ENCODE results near the gene PYROXD2.

PYROXD2 gene

GRCh38 chr10:98457721-98458120 is 42.7 kb upstream of the PYROXD2 start:
- no peaks in the 10 kb centered on the region for H3K4me1 ChIP-seq (ENCODE audit: control insufficient read depth, low read length)
- peaks cover 12% of the 10 kb centered on the region for H3K27me3 ChIP-seq (ENCODE audit: control insufficient read depth, low read length)
- no peaks in the 10 kb centered on the region for H3K79me2 ChIP-seq (ENCODE audit: control insufficient read depth, low read length)
- no peaks in the 10 kb centered on the region for H4K20me1 ChIP-seq (ENCODE audit: control insufficient read depth, insufficient read depth, low read depth, low read length)
- no peak overlapping the region for H3K4me2 ChIP-seq (ENCODE audit: low read length)
- H3K4me3 ChIP-seq (ENCODE audit: low read length), result no peak overlapping the region
- no peaks in the 10 kb centered on the region for H3F3A ChIP-seq (ENCODE audit: control insufficient read depth, insufficient read depth)
- TF ChIP-seq CTCF (IDR thresholded peaks at IDR 0.05; ENCODE audit: low read depth, low read length, poor library complexity, severe bottlenecking), result no peak
- no peak for TF ChIP-seq EZH2phosphoT487 (IDR thresholded peaks at IDR 0.05; ENCODE audit: borderline replicate concordance, low read length)
- no peaks in the 10 kb centered on the region for H3K36me3 ChIP-seq (ENCODE audit: control insufficient read depth, low read length)
- H3K9me2 ChIP-seq (replicated peaks; ENCODE audit: control insufficient read depth, low read length), result no peaks in the 10 kb centered on the region
- no peaks in the 10 kb centered on the region for H3K9me3 ChIP-seq (ENCODE audit: control insufficient read depth, insufficient read depth, low read length)
- H3K27ac ChIP-seq (ENCODE audit: low read depth, low read length), result no peak overlapping the region

GRCh38 chr10:98456686-98457482 is 41.9 kb upstream of the PYROXD2 start:
- Histone ChIP-seq H3K9me2 (replicated peaks; ENCODE audit: control insufficient read depth, low read length) (no peaks in the 10 kb centered on the region), H3K27ac (ENCODE audit: low read depth, low read length) (no peak overlapping the region), H3F3A (ENCODE audit: control insufficient read depth, insufficient read depth) (no peaks in the 10 kb centered on the region), H3K4me2 (ENCODE audit: low read length) (no peak overlapping the region), H3K36me3 (ENCODE audit: control insufficient read depth, low read length) (no peaks in the 10 kb centered on the region), H3K4me3 (ENCODE audit: low read length) (no peak overlapping the region), H3K9me3 (ENCODE audit: control insufficient read depth, insufficient read depth, low read length) (no peaks in the 10 kb centered on the region), H3K4me1 (ENCODE audit: control insufficient read depth, low read length) (no peaks in the 10 kb centered on the region), H4K20me1 (ENCODE audit: control insufficient read depth, insufficient read depth, low read depth, low read length) (no peaks in the 10 kb centered on the region), H3K79me2 (ENCODE audit: control insufficient read depth, low read length) (no peaks in the 10 kb centered on the region), H3K27me3 (ENCODE audit: control insufficient read depth, low read length) (peaks cover 18% of the 10 kb centered on the region)
- TF ChIP-seq EZH2phosphoT487 (IDR thresholded peaks at IDR 0.05; ENCODE audit: borderline replicate concordance, low read length), result no peak
- TF ChIP-seq CTCF (IDR thresholded peaks at IDR 0.05; ENCODE audit: low read depth, low read length, poor library complexity, severe bottlenecking), result no peak

- H3K9me2 ChIP-seq (replicated peaks; ENCODE audit: control insufficient read depth, low read length), result no peaks in the 10 kb centered on the region
- H3K27ac ChIP-seq (ENCODE audit: low read depth, low read length), result no peak overlapping the region
- H3K79me2 ChIP-seq (ENCODE audit: control insufficient read depth, low read length), result no peaks in the 10 kb centered on the region
- TF ChIP-seq EZH2phosphoT487 (IDR thresholded peaks at IDR 0.05; ENCODE audit: borderline replicate concordance, low read length), result no peak
- no peak for TF ChIP-seq CTCF (IDR thresholded peaks at IDR 0.05; ENCODE audit: low read depth, low read length, poor library complexity, severe bottlenecking)
- peaks cover 18% of the 10 kb centered on the region for H3K27me3 ChIP-seq (ENCODE audit: control insufficient read depth, low read length)
- no peaks in the 10 kb centered on the region for H3F3A ChIP-seq (ENCODE audit: control insufficient read depth, insufficient read depth)
- H3K9me3 ChIP-seq (ENCODE audit: control insufficient read depth, insufficient read depth, low read length), result no peaks in the 10 kb centered on the region
- no peaks in the 10 kb centered on the region for H4K20me1 ChIP-seq (ENCODE audit: control insufficient read depth, insufficient read depth, low read depth, low read length)
- H3K4me2 ChIP-seq (ENCODE audit: low read length), result no peak overlapping the region
- H3K4me1 ChIP-seq (ENCODE audit: control insufficient read depth, low read length), result no peaks in the 10 kb centered on the region
- no peaks in the 10 kb centered on the region for H3K36me3 ChIP-seq (ENCODE audit: control insufficient read depth, low read length)
- no peak overlapping the region for H3K4me3 ChIP-seq (ENCODE audit: low read length)
Measured at GRCh38 chr10:98456043-98456570, 41.1 kb upstream of the PYROXD2 start.
